Left lung (tissue), 10 donors: ENCODE results near the gene LAMTOR1. TPM values are rescaled to one million over a fixed set of nuclear protein-coding genes. Genes with fewer than 3 reads are reported as not detected.
A peak's percentile ranks its signal among the peaks of the same experiment; 100 is the strongest.

Source experiments
- ATAC-seq: fragments of 200-7000 bp; cut with Tn5 transposase; one replicate; pipeline ENCODE4 v1.9.1; 2020; ENCODE audit warnings: moderate library complexity
- DNase-seq, 4 donors: peaks; one replicate each; pipeline ENCODE4 v3.0.0-alpha.2; 2013 to 2020
- H3K27ac ChIP-seq, 2 donors: fragments of 200-600 bp; sonication (generic) in 1 of 2; one replicate each; pipeline versions ENCODE4 v1.5.0 to v1.8.0; 2020 to 2021
- H3K27me3 ChIP-seq, 2 donors: fragments of 200-600 bp; sonication (generic) in 1 of 2; one replicate each; pipeline versions ENCODE4 v1.5.0 to v1.8.0; 2020 to 2021
- H3K36me3 ChIP-seq, 2 donors: fragments of 200-600 bp; sonication (generic) in 1 of 2; one replicate each; pipeline versions ENCODE4 v1.5.0 to v1.8.0; 2020 to 2021
- H3K4me1 ChIP-seq, 2 donors: fragments of 200-600 bp; one replicate each; pipeline ENCODE4 v1.8.0; 2021
- H3K4me3 ChIP-seq, 2 donors: fragments of 200-600 bp; sonication (generic) in 1 of 2; one replicate each; pipeline versions ENCODE4 v1.5.0 to v1.8.0; 2020 to 2021; ENCODE audit warnings: mild to moderate bottlenecking in 1 of 2
- H3K9me3 ChIP-seq, 2 donors: fragments of 200-600 bp; sonication (generic) in 1 of 2; one replicate each; pipeline versions ENCODE4 v1.5.0 to v1.8.0; 2020 to 2021
- intact Hi-C, 2 donors: fragments of 100-400 bp; cut with DNase I; formaldehyde crosslinking; loops; one replicate each; pipeline versions ENCODE4 v1.11.2 to v1.14.2; 2022
- polyA plus RNA-seq, 6 donors: library from polyadenylated mRNA; unstranded; fragments of 120-200 nt; gene quantifications; one replicate each; pipeline ENCODE4 v1.2.1, GENCODE V29; 2013; ENCODE audit not compliant: insufficient read length in 6 of 6
- total RNA-seq, 2 donors: library from RNA; stranded (reverse); fragmentation: NEBNext Ultra II Directional; extraction: Animal tissue kit (Norgen Biotek cat#: 25700); gene quantifications; one replicate each; pipeline ENCODE4 v1.2.1, GENCODE V29; 2021
- TF ChIP-seq, protein P1 (sequence below), 2 donors: fragments of 200-600 bp; sonication (generic) in 1 of 2; IDR thresholded peaks; one replicate each; pipeline versions ENCODE4 v1.5.0 to v1.8.0; 2021; ENCODE audit warnings: antibody characterized with exemption in 2 of 2
- donor health status: DM: no; HTN: yes; CAD: no.
- donor health status: DM: no; HTN: no; CAD: no.

The LAMTOR1 gene
- total and polyA plus RNA-seq, 8 donors, result 92.5 to 118 (median 112) TPM

DNA sequence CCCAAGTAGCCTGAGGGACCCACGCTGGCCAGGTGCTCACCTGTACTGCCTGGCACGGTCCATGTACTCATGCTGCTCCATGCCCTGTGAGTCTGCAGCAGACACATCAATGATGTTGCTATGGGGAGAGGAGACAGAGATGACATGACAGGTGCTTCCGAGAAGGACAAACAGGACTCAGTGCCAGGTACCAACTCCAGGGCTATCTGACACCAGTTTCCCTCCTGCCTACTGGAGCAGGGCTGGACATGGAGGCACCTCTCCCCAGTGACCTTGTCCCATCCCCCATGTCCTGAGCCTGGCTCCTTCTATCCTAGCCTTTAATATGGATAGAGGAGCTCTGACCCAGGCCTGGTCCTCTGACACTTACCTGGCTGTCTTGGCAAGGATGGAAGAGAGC is 4.4 kb downstream of the LAMTOR1 start:
- H3K4me1 ChIP-seq, result peaks cover 14 to 41% of the 10 kb centered on the region in 2 donors

DNA sequence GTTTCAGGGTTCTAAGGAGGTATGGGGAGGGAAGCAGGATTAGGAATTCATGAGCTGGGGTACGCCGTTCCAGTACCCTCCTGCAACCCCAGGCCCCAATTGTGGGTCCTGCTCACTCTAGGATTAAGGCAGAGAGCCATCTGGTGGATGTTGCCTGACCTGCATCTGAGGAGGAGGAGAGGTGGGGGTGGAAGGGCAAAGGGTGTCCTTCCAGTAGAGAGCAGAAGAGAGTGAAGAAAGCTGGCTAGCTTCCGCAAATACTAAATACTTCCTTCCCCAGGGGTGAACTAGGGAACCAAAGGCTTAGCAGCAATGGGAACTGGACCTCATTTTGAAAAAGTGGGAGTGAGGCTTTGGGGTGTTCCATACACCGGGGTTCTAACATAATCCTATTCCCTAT is 11.8 kb downstream of the LAMTOR1 start:
- peaks cover 0 to 41% of the 10 kb centered on the region in 2 donors for H3K36me3 ChIP-seq
- DNase-seq (peak in 3 of 4 donors; percentile 42 to 78 (median 73)), ATAC-seq (peak; percentile 98)
- H3K4me1 ChIP-seq, result peaks cover 7 to 17% of the 10 kb centered on the region in 2 donors
- TF ChIP-seq, protein P1, sequence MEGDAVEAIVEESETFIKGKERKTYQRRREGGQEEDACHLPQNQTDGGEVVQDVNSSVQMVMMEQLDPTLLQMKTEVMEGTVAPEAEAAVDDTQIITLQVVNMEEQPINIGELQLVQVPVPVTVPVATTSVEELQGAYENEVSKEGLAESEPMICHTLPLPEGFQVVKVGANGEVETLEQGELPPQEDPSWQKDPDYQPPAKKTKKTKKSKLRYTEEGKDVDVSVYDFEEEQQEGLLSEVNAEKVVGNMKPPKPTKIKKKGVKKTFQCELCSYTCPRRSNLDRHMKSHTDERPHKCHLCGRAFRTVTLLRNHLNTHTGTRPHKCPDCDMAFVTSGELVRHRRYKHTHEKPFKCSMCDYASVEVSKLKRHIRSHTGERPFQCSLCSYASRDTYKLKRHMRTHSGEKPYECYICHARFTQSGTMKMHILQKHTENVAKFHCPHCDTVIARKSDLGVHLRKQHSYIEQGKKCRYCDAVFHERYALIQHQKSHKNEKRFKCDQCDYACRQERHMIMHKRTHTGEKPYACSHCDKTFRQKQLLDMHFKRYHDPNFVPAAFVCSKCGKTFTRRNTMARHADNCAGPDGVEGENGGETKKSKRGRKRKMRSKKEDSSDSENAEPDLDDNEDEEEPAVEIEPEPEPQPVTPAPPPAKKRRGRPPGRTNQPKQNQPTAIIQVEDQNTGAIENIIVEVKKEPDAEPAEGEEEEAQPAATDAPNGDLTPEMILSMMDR (IDR thresholded peaks at IDR 0.05), result peak; percentile 88 to 91
- H3K27me3 ChIP-seq, result no peaks in the 10 kb centered on the region
- peak overlapping the region in 1 of 2 donors; percentile 81 for H3K27ac ChIP-seq
- H3K4me3 ChIP-seq, result no peak overlapping the region
- intact Hi-C loops, result loop anchor here in 1 of 2 donors (5.0 kb wide), 1 partner anchor 64 kb away; no protein-coding TSS in a partner anchor
- no peaks in the 10 kb centered on the region for H3K9me3 ChIP-seq

More for the DNA sequence above, 4.4 kb downstream of the LAMTOR1 start:
- ATAC-seq (no peak), DNase-seq (no peak)
- intact Hi-C loops, result no loop called here
- Histone ChIP-seq H3K36me3 (peaks cover 0 to 63% of the 10 kb centered on the region in 2 donors), H3K9me3 (no peaks in the 10 kb centered on the region), H3K4me3 (no peak overlapping the region), H3K27ac (peak overlapping the region in 1 of 2 donors; percentile 98), H3K27me3 (no peaks in the 10 kb centered on the region)
- TF ChIP-seq, protein P1 (IDR thresholded peaks at IDR 0.05), result no peak

DNA sequence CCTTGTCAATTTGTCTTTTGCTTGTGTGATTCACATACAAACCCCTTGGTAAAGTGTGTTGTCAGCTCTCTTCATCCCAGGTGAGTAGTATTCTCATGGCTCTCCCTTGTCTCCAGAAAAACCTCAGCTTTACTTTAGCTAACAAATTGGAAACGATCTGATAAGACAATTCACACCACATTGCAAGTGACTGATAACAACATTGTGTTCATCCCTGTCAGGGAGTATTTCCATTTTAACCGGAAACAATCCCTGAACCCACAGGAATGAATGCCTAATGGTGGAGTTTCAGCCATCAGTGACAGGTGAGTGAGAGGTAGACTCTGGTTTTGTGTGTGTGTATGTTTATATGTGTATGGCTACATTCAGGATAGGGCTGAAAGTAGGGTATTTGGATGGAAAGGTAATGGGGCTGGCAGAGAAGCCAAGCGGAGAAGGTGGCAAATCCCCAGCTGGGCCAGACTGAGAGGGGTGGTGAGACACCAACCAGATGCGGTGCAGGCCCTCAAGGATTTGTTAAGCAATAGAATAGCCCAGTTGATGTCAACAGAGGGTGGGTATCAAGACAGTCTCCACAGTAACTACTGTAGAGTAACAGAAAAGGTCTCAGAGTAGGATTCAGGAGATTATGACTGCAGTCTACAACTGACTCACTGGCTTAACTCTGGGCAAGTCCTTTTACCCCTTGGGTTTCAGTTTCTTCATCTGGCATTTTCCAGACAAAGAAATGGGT is 14.9 kb downstream of the LAMTOR1 start:
- H3K4me3 ChIP-seq, result no peak overlapping the region
- DNase-seq, result no peak
- no peaks in the 10 kb centered on the region for H3K27me3 ChIP-seq
- no peak overlapping the region for H3K27ac ChIP-seq
- peaks cover 7 to 17% of the 10 kb centered on the region in 2 donors for H3K4me1 ChIP-seq
- no peak for ATAC-seq
- peaks cover 0 to 10% of the 10 kb centered on the region in 2 donors for H3K36me3 ChIP-seq
- H3K9me3 ChIP-seq, result no peaks in the 10 kb centered on the region
- intact Hi-C loops, result no loop called here
- TF ChIP-seq, protein P1 (IDR thresholded peaks at IDR 0.05), result no peak

DNA sequence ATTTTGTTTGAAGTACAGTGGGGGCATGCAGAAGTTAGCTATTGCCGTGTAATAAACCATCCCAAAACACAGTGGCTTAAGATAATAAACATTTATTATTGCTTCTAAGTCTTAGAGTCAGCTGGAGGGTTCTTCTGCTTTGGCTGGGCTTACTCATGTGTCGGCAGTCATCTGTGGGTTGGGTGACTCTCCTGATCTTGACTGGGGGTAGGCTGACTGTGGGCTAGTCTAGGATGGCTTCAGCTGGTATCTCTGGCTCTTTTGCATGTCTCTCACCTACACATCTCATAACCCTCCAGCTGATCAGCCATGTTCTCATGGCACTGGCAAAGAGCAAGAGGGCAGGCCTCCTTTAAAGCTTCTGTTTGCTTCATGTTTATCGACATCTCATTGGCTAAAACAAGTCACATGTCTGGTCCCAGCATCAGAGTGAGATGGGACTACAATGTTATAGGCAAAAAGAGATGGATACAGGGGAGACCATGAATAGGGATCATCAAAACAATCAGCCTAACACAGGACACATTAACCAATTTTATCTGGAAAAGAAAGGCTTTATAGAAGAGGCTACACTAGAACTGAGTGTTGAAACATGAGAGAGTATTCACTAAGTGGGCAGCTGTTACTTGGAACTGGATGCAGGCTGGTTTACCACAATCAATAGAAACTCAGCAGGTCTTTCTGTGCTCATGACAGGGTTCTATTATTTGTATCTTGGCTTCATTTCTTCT is 17.3 kb downstream of the LAMTOR1 start:
- TF ChIP-seq, protein P1 (IDR thresholded peaks at IDR 0.05), result no peak
- ATAC-seq, result no peak
- H3K27me3 ChIP-seq, result no peaks in the 10 kb centered on the region
- no peak for DNase-seq
- peaks cover 0 to 7% of the 10 kb centered on the region in 2 donors for H3K36me3 ChIP-seq
- peaks cover 5 to 23% of the 10 kb centered on the region in 2 donors for H3K4me1 ChIP-seq
- no peak overlapping the region for H3K4me3 ChIP-seq
- no peaks in the 10 kb centered on the region for H3K9me3 ChIP-seq
- intact Hi-C loops, result no loop called here
- no peak overlapping the region for H3K27ac ChIP-seq

DNA sequence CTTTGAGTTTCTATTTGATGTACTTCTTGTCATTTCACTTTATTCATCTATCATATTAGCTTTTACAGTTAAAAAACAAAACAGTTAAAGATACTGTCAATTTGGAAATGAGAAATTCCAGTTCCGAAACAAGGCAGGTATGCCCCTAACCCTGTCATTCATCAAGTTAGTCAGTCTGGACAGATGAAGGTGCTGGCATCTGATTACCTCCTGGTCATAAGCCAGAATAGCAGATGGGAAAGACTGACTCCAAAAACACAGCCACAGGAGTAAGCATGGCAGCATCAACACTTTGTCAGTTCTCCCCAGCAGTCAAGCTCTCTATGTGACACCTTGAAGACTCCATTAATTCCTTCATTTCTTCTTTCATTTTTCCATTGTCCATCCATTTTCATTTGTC is 18.1 kb downstream of the LAMTOR1 start:
- Histone ChIP-seq H3K27ac (no peak overlapping the region), H3K9me3 (no peaks in the 10 kb centered on the region), H3K4me1 (peaks cover 5 to 20% of the 10 kb centered on the region in 2 donors), H3K36me3 (peaks cover 0 to 7% of the 10 kb centered on the region in 2 donors), H3K27me3 (no peaks in the 10 kb centered on the region), H3K4me3 (no peak overlapping the region)
- intact Hi-C loops, result no loop called here
- no peak for DNase-seq
- no peak for ATAC-seq
- TF ChIP-seq, protein P1 (IDR thresholded peaks at IDR 0.05), result no peak
